Activated CD8-positive, alpha-beta T cell treated with anti-CD3 and anti-CD28 coated beads, Interleukin-2, amount 10 ng/mL, durations not matched to agents 7 days and 5 days (primary cell): ENCODE measurements around the gene MLKL. TPM values are rescaled to one million over a fixed set of nuclear protein-coding genes. Genes with fewer than 3 reads are reported as not detected.
A peak's percentile ranks its signal among the peaks of the same experiment; 100 is the strongest.
"Not testable (repeated sequence)": the region's sequence is repeated elsewhere in the genome, so short reads cannot be mapped to it uniquely, and the experiment has no call there.

ENCODE experiments used
- ATAC-seq: fragments of 150-1000 bp; cut with Tn5 transposase; one replicate; pipeline ENCODE4 v1.10.0; 2021; ENCODE audit warnings: moderate library complexity
- CTCF ChIA-PET: fragments of 350-600 bp; sonication (Branson Sonifier 250); formaldehyde crosslinking; loops from one replicate; lab custom pipeline; 2021; ENCODE audit warnings: antibody characterized with exemption; lab: Charles Lee
- POLR2A ChIA-PET: fragments of 350-600 bp; sonication (Branson Sonifier 250); formaldehyde crosslinking; loops from one replicate; lab custom pipeline; 2021; ENCODE audit warnings: antibody characterized with exemption; lab: Charles Lee
- DNase-seq: peaks from one replicate; pipeline ENCODE4 v3.0.0-alpha.2; 2020
- H3K27ac Mint-ChIP-seq: one replicate; pipeline ENCODE4 v1.8.0; 2021; ENCODE audit warnings: mild to moderate bottlenecking, mixed read lengths
- H3K27me3 Mint-ChIP-seq: one replicate; pipeline ENCODE4 v1.8.0; 2021; ENCODE audit warnings: low read depth, mixed read lengths
- H3K36me3 Mint-ChIP-seq: one replicate; pipeline ENCODE4 v1.8.0; 2021; ENCODE audit warnings: low read depth, mixed read lengths
- H3K4me1 Mint-ChIP-seq: one replicate; pipeline ENCODE4 v1.8.0; 2021; ENCODE audit warnings: low read depth, mixed read lengths
- H3K4me3 Mint-ChIP-seq: one replicate; pipeline ENCODE4 v1.8.0; 2021; ENCODE audit warnings: mild to moderate bottlenecking, mixed read lengths
- H3K9me3 Mint-ChIP-seq: one replicate; pipeline ENCODE4 v1.8.0; 2022; ENCODE audit warnings: mixed read lengths; ENCODE audit not compliant: insufficient read depth
- total RNA-seq, 2 experiments: library from RNA; stranded (reverse); gene quantifications; one replicate each; pipeline ENCODE4 v1.2.3, GENCODE V29; 2021

The MLKL gene
- total RNA-seq, 2 experiments from 2014 or later: 29.5 to 31.3 TPM

GRCh38 chr16:74666010-74666421 lies 34.6 kb downstream of the MLKL start:
- peak overlapping the region; percentile 93 for H3K4me3 Mint-ChIP-seq
- POLR2A ChIA-PET: interaction anchor here (0.6 to 6.9 kb wide), 18 partner anchors 8 to 444 kb away, joined by 3 to 91 read pairs (median 6); partner anchors contain the start of genes GLG1, MLKL and PSMD7

GRCh38 chr16:74661064-74661463 lies 39.6 kb downstream of the MLKL start:
- Mint-ChIP-seq H3K9me3 (no peaks in the 10 kb centered on the region), H3K27ac (no peak overlapping the region), H3K36me3 (peaks cover 84% of the 10 kb centered on the region), H3K4me3 (no peak overlapping the region), H3K4me1 (peaks cover 79% of the 10 kb centered on the region), H3K27me3 (no peaks in the 10 kb centered on the region)
- ChIA-PET CTCF (no interaction called here), POLR2A (no interaction called here)
- DNase-seq (no peak), ATAC-seq (no peak)

More at GRCh38 chr16:74666010-74666421, 34.6 kb downstream of the MLKL start:
- Mint-ChIP-seq H3K4me1 (peaks cover 53% of the 10 kb centered on the region), H3K27ac (peak overlapping the region; percentile 97), H3K27me3 (no peaks in the 10 kb centered on the region), H3K36me3 (peaks cover 52% of the 10 kb centered on the region), H3K9me3 (peaks cover 8% of the 10 kb centered on the region)
- no peak for DNase-seq
- CTCF ChIA-PET: interaction anchor here (1.0 to 4.6 kb wide), 3 partner anchors 13 to 66 kb away, joined by 5 to 25 read pairs (median 24); partner anchors contain the start of gene MLKL
- ATAC-seq: no peak

- H3K27ac Mint-ChIP-seq: no peak overlapping the region
- DNase-seq (no peak), ATAC-seq (no peak)
- peaks cover 84% of the 10 kb centered on the region for H3K4me1 Mint-ChIP-seq
- H3K36me3 Mint-ChIP-seq: peaks cover 86% of the 10 kb centered on the region
- no peaks in the 10 kb centered on the region for H3K9me3 Mint-ChIP-seq
- POLR2A ChIA-PET: interaction anchor here (0.6 kb wide), 1 partner anchor 92 kb away, joined by 3 read pairs; no protein-coding TSS in a partner anchor
- H3K4me3 Mint-ChIP-seq: peak overlapping the region; percentile 36
- CTCF ChIA-PET: interaction anchor here (1.9 kb wide), 1 partner anchor 9 kb away, joined by 5 read pairs; no protein-coding TSS in a partner anchor
- no peaks in the 10 kb centered on the region for H3K27me3 Mint-ChIP-seq
Observed at GRCh38 chr16:74660383-74660782, 40.3 kb downstream of the MLKL start.

DNA sequence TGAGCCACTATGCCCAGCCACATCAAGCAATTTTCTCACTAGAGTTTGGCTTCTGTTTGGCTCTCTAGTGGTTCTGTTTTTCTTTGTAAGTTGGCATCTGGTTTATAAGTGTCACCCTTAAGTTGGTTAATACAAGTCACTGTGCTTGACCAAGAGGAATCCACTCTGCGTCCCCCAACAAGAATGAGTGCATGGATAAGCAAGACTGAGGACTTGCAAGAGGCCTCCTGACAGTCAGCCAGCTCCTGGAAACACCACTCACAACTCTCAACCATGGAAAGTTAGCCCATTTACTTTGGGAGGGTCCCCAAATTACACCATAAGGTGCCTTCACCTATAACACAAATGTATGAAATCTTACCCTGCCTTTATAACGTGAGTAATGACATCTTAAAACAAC lies 41.6 kb downstream of the MLKL start:
- Mint-ChIP-seq H3K9me3 (no peaks in the 10 kb centered on the region), H3K4me3 (peak overlapping the region; percentile 51), H3K36me3 (peaks cover 84% of the 10 kb centered on the region), H3K4me1 (peaks cover 83% of the 10 kb centered on the region), H3K27ac (peak overlapping the region; percentile 24), H3K27me3 (no peaks in the 10 kb centered on the region)
- ATAC-seq (no peak), DNase-seq (no peak)
- ChIA-PET POLR2A (interaction anchor here (2.2 kb wide), 1 partner anchor 8 kb away, joined by 10 read pairs; the partner anchor contains the start of gene RFWD3), CTCF (interaction anchor here (1.9 kb wide), 1 partner anchor 8 kb away, joined by 5 read pairs; no protein-coding TSS in a partner anchor)

DNA sequence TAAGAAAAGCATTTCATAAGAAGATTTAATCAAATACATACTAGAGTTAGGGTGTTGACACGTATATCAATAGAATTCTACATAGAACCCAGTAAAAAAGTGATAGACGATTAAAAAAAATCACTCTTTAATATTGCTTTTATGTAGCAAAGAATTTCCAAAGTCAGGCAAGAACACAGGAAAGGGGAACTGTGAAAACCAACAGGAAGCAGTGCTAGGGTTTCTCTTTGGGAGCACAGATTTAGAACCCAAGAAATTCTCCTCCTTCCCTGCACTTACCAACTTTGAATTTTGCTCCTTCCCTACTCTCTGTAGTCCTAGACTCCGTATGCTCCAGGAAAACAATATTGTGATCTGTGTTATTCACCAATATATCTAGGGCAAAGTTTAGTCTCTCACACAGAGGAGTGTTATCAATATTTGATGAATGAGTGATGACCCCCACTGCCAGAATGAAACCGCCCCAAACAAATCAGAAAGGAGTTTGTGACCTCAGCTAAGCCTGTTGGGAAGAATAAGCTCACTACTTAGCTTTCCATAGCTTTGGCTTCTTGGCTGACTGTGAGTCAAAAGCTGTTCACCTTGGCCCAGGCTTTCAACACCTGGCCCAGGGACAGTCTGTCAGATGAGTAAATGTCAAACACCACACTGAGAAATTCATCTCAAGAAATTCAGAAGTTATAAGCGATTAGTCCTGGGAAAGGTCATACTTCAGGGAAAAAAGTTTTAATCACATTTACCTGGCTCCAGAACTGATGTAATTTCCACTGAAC lies 42.6 kb downstream of the MLKL start:
- no peak for DNase-seq
- ATAC-seq: no peak
- Mint-ChIP-seq H3K9me3 (no peaks in the 10 kb centered on the region), H3K27me3 (no peaks in the 10 kb centered on the region), H3K36me3 (peaks cover 78% of the 10 kb centered on the region), H3K4me3 (peak overlapping the region; percentile 27), H3K4me1 (peaks cover 76% of the 10 kb centered on the region), H3K27ac (no peak overlapping the region)
- ChIA-PET POLR2A (interaction anchor here (0.7 to 2.2 kb wide), 2 partner anchors 9 to 37 kb away, joined by 3 to 10 read pairs; partner anchors contain the start of gene RFWD3), CTCF (no interaction called here)

DNA sequence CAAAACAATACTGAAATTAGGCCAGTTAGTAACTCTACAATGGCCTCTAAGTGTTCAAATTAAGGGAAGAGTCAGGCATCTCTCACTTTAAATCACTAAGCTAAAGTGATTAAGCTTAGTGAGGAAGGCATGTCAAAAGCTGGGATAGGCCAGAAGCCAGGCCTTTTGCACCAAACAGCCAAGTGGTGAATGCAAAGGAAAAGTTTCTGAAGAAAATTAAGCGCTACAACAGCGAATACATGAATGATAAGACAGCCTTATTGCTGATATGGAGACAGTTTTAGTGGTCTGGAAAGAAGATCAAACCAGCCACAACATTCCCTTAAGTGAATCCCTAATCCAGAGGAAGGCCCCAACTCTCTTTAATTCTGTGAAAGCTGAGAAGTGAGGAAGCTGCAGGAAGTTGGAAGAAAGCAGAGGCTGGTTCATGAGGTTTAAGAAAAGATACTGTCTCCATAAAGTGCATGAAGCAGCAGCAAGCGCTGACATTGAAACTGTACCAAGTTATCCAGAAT lies 46.1 kb downstream of the MLKL start:
- ChIA-PET CTCF (interaction anchor here (1.5 to 4.1 kb wide), 3 partner anchors 11 to 31 kb away, joined by 4 to 25 read pairs (median 6); partner anchors contain the start of gene RFWD3), POLR2A (interaction anchor here (0.9 to 1.7 kb wide), 2 partner anchors 11 to 26 kb away, joined by 3 to 10 read pairs; partner anchors contain the start of gene RFWD3)
- H3K27ac Mint-ChIP-seq: peak overlapping the region; percentile 3

DNA sequence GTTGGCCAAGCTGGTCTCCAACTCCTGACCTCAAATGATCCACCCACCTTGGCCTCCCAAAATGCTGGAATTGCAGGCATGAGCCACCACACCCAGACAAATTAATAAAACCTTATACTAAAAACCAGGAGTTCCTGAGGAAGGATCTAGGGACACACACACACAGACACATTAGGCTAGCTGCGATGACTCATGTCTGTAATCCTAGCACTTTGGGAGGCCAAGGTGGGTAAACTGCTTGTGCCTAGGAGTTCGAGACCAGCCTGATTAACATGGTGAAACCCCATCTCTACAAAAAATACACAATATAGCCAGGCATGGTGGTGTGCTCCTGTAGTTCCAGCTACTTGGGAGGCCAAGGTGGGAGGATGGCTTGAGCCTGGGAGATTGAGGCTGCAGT lies 47.8 kb downstream of the MLKL start:
- not testable (repeated sequence) for H3K4me3 Mint-ChIP-seq, H3K27ac Mint-ChIP-seq, ATAC-seq, H3K9me3 Mint-ChIP-seq, H3K27me3 Mint-ChIP-seq, DNase-seq
- ChIA-PET POLR2A (interaction anchor here (2.3 to 3.2 kb wide), 2 partner anchors 12 to 14 kb away, joined by 11 to 23 read pairs; partner anchors contain the start of gene RFWD3), CTCF (interaction anchor here (1.9 to 4.1 kb wide), 2 partner anchors 11 to 13 kb away, joined by 8 to 25 read pairs; partner anchors contain the start of gene RFWD3)
- peaks cover 41% of the 10 kb centered on the region for H3K4me1 Mint-ChIP-seq
- peaks cover 65% of the 10 kb centered on the region for H3K36me3 Mint-ChIP-seq

More for the DNA sequence above, 46.1 kb downstream of the MLKL start:
- Mint-ChIP-seq H3K9me3 (no peaks in the 10 kb centered on the region), H3K4me3 (no peak overlapping the region), H3K4me1 (peaks cover 56% of the 10 kb centered on the region), H3K27me3 (no peaks in the 10 kb centered on the region), H3K36me3 (peaks cover 74% of the 10 kb centered on the region)
- DNase-seq (no peak), ATAC-seq (no peak)

DNA sequence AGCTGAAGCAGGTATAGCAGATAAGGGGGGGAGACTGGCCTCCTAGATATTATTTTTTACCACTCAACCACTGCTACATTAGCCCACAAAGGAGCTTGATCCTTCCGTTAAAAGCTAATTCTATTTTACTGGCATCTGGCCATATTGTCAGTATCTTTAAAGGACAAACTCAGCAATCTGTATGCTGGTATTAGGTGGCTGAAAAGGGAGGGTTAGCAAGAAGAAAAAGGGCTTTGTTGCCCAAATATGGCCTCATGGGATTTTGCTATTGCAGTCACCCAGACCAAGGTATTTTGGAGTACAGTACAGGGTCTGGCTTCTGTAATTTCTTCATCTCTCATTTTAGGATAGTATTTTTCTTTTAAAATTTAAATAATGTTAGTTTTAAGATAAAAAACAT lies 48.4 kb downstream of the MLKL start:
- Mint-ChIP-seq H3K27me3 (no peaks in the 10 kb centered on the region), H3K4me3 (no peak overlapping the region), H3K27ac (no peak overlapping the region), H3K4me1 (peaks cover 37% of the 10 kb centered on the region), H3K36me3 (peaks cover 62% of the 10 kb centered on the region), H3K9me3 (no peaks in the 10 kb centered on the region)
- DNase-seq (no peak), ATAC-seq (no peak)
- POLR2A ChIA-PET: interaction anchor here (0.6 to 3.2 kb wide), 3 partner anchors 12 to 46 kb away, joined by 3 to 23 read pairs (median 11); partner anchors contain the start of genes GLG1 and RFWD3
- CTCF ChIA-PET: interaction anchor here (0.9 to 4.1 kb wide), 12 partner anchors 11 to 347 kb away, joined by 3 to 25 read pairs (median 6); partner anchors contain the start of gene RFWD3

GRCh38 chr16:74651841-74652240 lies 48.8 kb downstream of the MLKL start:
- no peak for ATAC-seq
- no peaks in the 10 kb centered on the region for H3K9me3 Mint-ChIP-seq
- peaks cover 33% of the 10 kb centered on the region for H3K4me1 Mint-ChIP-seq
- H3K27ac Mint-ChIP-seq: peak overlapping the region; percentile 48
- POLR2A ChIA-PET: interaction anchor here (2.3 to 3.2 kb wide), 2 partner anchors 13 to 15 kb away, joined by 11 to 23 read pairs; partner anchors contain the start of gene RFWD3
- H3K36me3 Mint-ChIP-seq: peaks cover 61% of the 10 kb centered on the region
- no peak overlapping the region for H3K4me3 Mint-ChIP-seq
- DNase-seq: no peak
- CTCF ChIA-PET: interaction anchor here (0.9 to 4.1 kb wide), 16 partner anchors 8 to 347 kb away, joined by 3 to 25 read pairs (median 4); partner anchors contain the start of gene RFWD3
- no peaks in the 10 kb centered on the region for H3K27me3 Mint-ChIP-seq

DNA sequence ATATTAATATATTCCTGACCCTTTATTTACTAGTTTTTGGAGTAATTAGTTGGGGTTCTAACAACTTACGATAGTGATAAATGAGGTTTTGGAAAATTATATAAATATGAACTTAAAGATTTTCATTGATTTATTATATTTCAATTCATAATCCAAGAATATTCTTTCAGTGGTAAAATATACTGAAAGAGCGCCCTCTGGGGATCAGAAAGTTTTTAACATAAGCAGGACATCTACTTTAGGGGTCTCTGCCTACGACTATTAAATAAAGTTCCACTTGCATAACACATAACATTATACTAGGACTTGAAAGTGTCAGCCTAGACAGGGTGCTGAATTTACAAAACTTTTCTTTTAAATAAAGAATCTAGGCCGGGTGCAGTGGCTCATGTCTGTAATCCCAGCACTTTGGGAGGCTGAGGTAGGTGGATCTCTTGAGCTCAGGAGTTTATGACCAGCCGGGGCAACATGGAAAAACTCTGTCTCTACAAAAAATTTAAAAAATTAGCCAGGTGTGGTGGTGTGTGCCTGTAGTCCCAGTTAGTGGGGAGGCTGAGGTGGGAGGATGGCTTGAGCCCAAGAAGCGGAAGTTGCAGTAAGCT lies 49.6 kb downstream of the MLKL start:
- H3K27me3 Mint-ChIP-seq: no peaks in the 10 kb centered on the region
- H3K36me3 Mint-ChIP-seq: peaks cover 62% of the 10 kb centered on the region
- H3K4me1 Mint-ChIP-seq: peaks cover 30% of the 10 kb centered on the region
- H3K27ac Mint-ChIP-seq: peak overlapping the region; percentile 48
- POLR2A ChIA-PET: interaction anchor here (2.3 to 3.2 kb wide), 2 partner anchors 13 to 16 kb away, joined by 11 to 23 read pairs; partner anchors contain the start of gene RFWD3
- H3K4me3 Mint-ChIP-seq: no peak overlapping the region
- CTCF ChIA-PET: interaction anchor here (0.9 to 4.1 kb wide), 17 partner anchors 9 to 346 kb away, joined by 3 to 25 read pairs (median 4); partner anchors contain the start of gene RFWD3
- DNase-seq: no peak
- H3K9me3 Mint-ChIP-seq: no peaks in the 10 kb centered on the region
- ATAC-seq: no peak
